IMR-90 (cell line): ENCODE measurements around the gene WWC2. TPM values are rescaled to one million over a fixed set of nuclear protein-coding genes. Genes with fewer than 3 reads are reported as not detected.

Experiments used
- ATAC-seq: fragments of 200-7000 bp; cut with Tn5 transposase; 2 replicates; pipeline ENCODE4 v1.9.1; 2020; ENCODE audit warnings: low read depth, mild to moderate bottlenecking, moderate library complexity
- BruUV-seq: library from RNA; stranded (reverse); fragments of 400-500 nt; replicated peaks from 2 replicates; lab custom pipeline; 2021; lab: Mats Ljungman, UMichigan
- CTCF ChIA-PET: fragments of 300-600 bp; formaldehyde crosslinking; extraction: SDS; loops from one replicate; lab custom pipeline; 2021; ENCODE audit warnings: antibody characterized with exemption; lab: Yijun Ruan, JAX
- POLR2A ChIA-PET: fragments of 300-600 bp; sonication (Branson Sonifier 250); formaldehyde crosslinking; loops from one replicate; lab custom pipeline; 2022; ENCODE audit warnings: antibody characterized with exemption; ENCODE audit not compliant: unreplicated experiment; lab: Charles Lee
- DNase-seq: peaks from one replicate; pipeline ENCODE4 v3.0.0; 2013
- H2AFZ ChIP-seq: replicated peaks from 2 replicates; pipeline ENCODE3; 2013; ENCODE audit warnings: low read length, mild to moderate bottlenecking; ENCODE audit not compliant: poor library complexity
- H2AK5ac ChIP-seq: 2 replicates; pipeline ENCODE4 v1.6.1; 2013; ENCODE audit warnings: low read depth, low read length, inconsistent platforms
- H2AK9ac ChIP-seq: replicated peaks from 2 replicates; pipeline ENCODE3; 2013; ENCODE audit warnings: mild to moderate bottlenecking, low read depth, low read length, moderate library complexity; ENCODE audit not compliant: poor library complexity
- H2BK120ac ChIP-seq: 2 replicates; pipeline ENCODE4 v1.6.1; 2013; ENCODE audit warnings: low read depth, low read length, inconsistent platforms
- H2BK15ac ChIP-seq: 3 replicates; pipeline ENCODE4 v1.6.1; 2013; ENCODE audit warnings: low read depth, low read length, inconsistent platforms
- H2BK20ac ChIP-seq: 2 replicates; pipeline ENCODE4 v1.6.1; 2013; ENCODE audit warnings: low read depth, mild to moderate bottlenecking, inconsistent platforms, low read length, moderate library complexity
- H2BK5ac ChIP-seq: 2 replicates; pipeline ENCODE4 v1.6.1; 2013; ENCODE audit warnings: mild to moderate bottlenecking, low read depth, low read length, inconsistent platforms; ENCODE audit not compliant: poor library complexity, severe bottlenecking
- H3K14ac ChIP-seq: replicated peaks from 2 replicates; pipeline ENCODE4 v1.6.1; 2013; ENCODE audit warnings: low read depth, low read length, inconsistent platforms
- H3K18ac ChIP-seq: 2 replicates; pipeline ENCODE4 v1.6.1; 2013; ENCODE audit warnings: low read depth, low read length, control low read depth
- H3K23ac ChIP-seq: 2 replicates; pipeline ENCODE4 v1.6.1; 2013; ENCODE audit warnings: low read depth, low read length, inconsistent platforms
- H3K27ac ChIP-seq: 2 replicates; pipeline ENCODE4 v1.5.1; 2013; ENCODE audit warnings: mild to moderate bottlenecking, control low read depth, low read length; ENCODE audit not compliant: insufficient read depth
- H3K27me3 ChIP-seq: 2 replicates; pipeline ENCODE4 v1.6.1; 2013; ENCODE audit warnings: low read length; ENCODE audit not compliant: control insufficient read depth, insufficient read depth
- H3K36me3 ChIP-seq: 2 replicates; pipeline ENCODE4 v1.6.1; 2013; ENCODE audit warnings: low read length, mixed read lengths; ENCODE audit not compliant: control insufficient read depth, insufficient read depth
- H3K4ac ChIP-seq: 2 replicates; pipeline ENCODE4 v1.6.1; 2013; ENCODE audit warnings: low read depth, low read length, inconsistent platforms
- H3K4me1 ChIP-seq: 2 replicates; pipeline ENCODE4 v1.6.1; 2013; ENCODE audit warnings: low read length, mixed read lengths; ENCODE audit not compliant: control insufficient read depth, insufficient read depth
- H3K4me2 ChIP-seq: 2 replicates; pipeline ENCODE4 v1.6.1; 2013; ENCODE audit warnings: low read depth, mild to moderate bottlenecking, control low read depth, low read length, moderate library complexity
- H3K4me3 ChIP-seq: 2 replicates; pipeline ENCODE4 v1.5.1; 2013; ENCODE audit warnings: low read depth, mild to moderate bottlenecking, control low read depth, low read length, moderate library complexity; ENCODE audit not compliant: insufficient read depth
- H3K56ac ChIP-seq: 2 replicates; pipeline ENCODE4 v1.6.1; 2013; ENCODE audit warnings: low read length, inconsistent platforms; ENCODE audit not compliant: insufficient read depth; ENCODE audit errors: extremely low read depth
- H3K79me1 ChIP-seq, 2 experiments: 2 replicates each; pipeline ENCODE4 v1.6.1; 2013; ENCODE audit warnings: low read length in 2 of 2, inconsistent platforms in 1 of 2, low read depth in 1 of 2
- H3K9ac ChIP-seq: 2 replicates; pipeline ENCODE4 v1.6.1; 2013; ENCODE audit warnings: low read depth, low read length, control low read depth
- H3K9me1 ChIP-seq: 2 replicates; pipeline ENCODE4 v1.6.1; 2013; ENCODE audit warnings: low read length, inconsistent platforms; ENCODE audit not compliant: insufficient read depth
- H3K9me3 ChIP-seq: 2 replicates; pipeline ENCODE4 v1.6.1; 2013; ENCODE audit warnings: low read length; ENCODE audit not compliant: control insufficient read depth, insufficient read depth
- H4K20me1 ChIP-seq: 2 replicates; pipeline ENCODE4 v1.6.1; 2013; ENCODE audit warnings: low read length, inconsistent platforms; ENCODE audit not compliant: insufficient read depth
- H4K5ac ChIP-seq: 2 replicates; pipeline ENCODE4 v1.6.1; 2013; ENCODE audit warnings: mild to moderate bottlenecking, low read depth, low read length, control low read depth
- H4K8ac ChIP-seq, 2 experiments: 2 replicates each; pipeline ENCODE4 v1.6.1; 2013; ENCODE audit warnings: low read depth in 2 of 2, low read length in 2 of 2, control low read depth in 1 of 2, inconsistent platforms in 1 of 2
- H4K91ac ChIP-seq: 2 replicates; pipeline ENCODE4 v1.6.1; 2013; ENCODE audit warnings: low read depth, low read length, inconsistent platforms; ENCODE audit not compliant: insufficient read depth
- BHLHE40 ChIP-seq: fragments of 150-350 bp; IDR thresholded peaks from 2 replicates; pipeline ENCODE4 v1.6.1; 2016; ENCODE audit warnings: mild to moderate bottlenecking, low read depth, low read length
- CHD1 ChIP-seq: IDR thresholded peaks from 2 replicates; pipeline ENCODE4 v1.6.1; 2012; ENCODE audit warnings: low read depth, low read length, improper control_type of control experiment
- FOS ChIP-seq: fragments of 150-350 bp; IDR thresholded peaks from 2 replicates; pipeline ENCODE4 v1.6.1; 2016; ENCODE audit warnings: low read depth, low read length
- MAFK ChIP-seq: IDR thresholded peaks from 2 replicates; pipeline ENCODE4 v1.6.1; 2012; ENCODE audit warnings: low read depth, low read length, improper control_type of control experiment
- MAZ ChIP-seq: IDR thresholded peaks from 2 replicates; pipeline ENCODE4 v1.6.1; 2012; ENCODE audit warnings: low read depth, mild to moderate bottlenecking, low read length, improper control_type of control experiment, moderate library complexity, borderline replicate concordance
- POLR2A ChIP-seq: IDR thresholded peaks from 2 replicates; pipeline ENCODE4 v1.6.1; 2012; ENCODE audit warnings: mild to moderate bottlenecking, low read depth, low read length
- RCOR1 ChIP-seq: IDR thresholded peaks from 2 replicates; pipeline ENCODE4 v1.6.1; 2012; ENCODE audit warnings: mild to moderate bottlenecking, low read length, improper control_type of control experiment; ENCODE audit not compliant: insufficient replicate concordance
- RFX5 ChIP-seq: IDR thresholded peaks from 2 replicates; pipeline ENCODE4 v1.8.0; 2012; ENCODE audit warnings: low read depth, mild to moderate bottlenecking, low read length, moderate library complexity
- USF2 ChIP-seq: fragments of 150-350 bp; IDR thresholded peaks from 2 replicates; pipeline ENCODE4 v1.6.1; 2017; ENCODE audit warnings: mild to moderate bottlenecking, antibody characterized with exemption, low read length, low read depth
- WGBS, 2 experiments: methylation state at CpG; one replicate each; pipeline versions ENCODE4 v1.1.5 to v1.1.7; 2013; ENCODE audit warnings: missing lambda C conversion rate in 2 of 2; ENCODE audit not compliant: insufficient read length in 1 of 2; ENCODE audit errors: extremely low coverage in 2 of 2; 5-methylcytosine and 5-hydroxymethylcytosine counted together
- dilution Hi-C: fragments of 300-500 bp; cut with HindIII; formaldehyde crosslinking; loops from one replicate; pipeline ENCODE4 v1.14.3; 2018; ENCODE audit warnings: low sequenced_read_pairs; ENCODE audit not compliant: unreplicated experiment
- in situ Hi-C: fragments of 300-500 bp; cut with MboI; formaldehyde crosslinking; loops from 3 replicates; pipeline ENCODE4 v1.14.3; 2019; ENCODE audit warnings: low sequenced_read_pairs, inconsistent platforms, mixed read lengths
- intact Hi-C: fragments of 100-400 bp; cut with micrococcal nuclease; formaldehyde crosslinking; loops from 2 replicates; pipeline ENCODE4 v1.10.0; 2022
- polyA plus RNA-seq, 3 experiments: library from polyadenylated mRNA; depleted of rRNA; stranded (reverse); fragments of >200 nt; gene quantifications; 2 replicates each; pipeline ENCODE4 v1.2.3, GENCODE V29; 2012; ENCODE audit warnings: low replicate concordance in 1 of 3
- total RNA-seq: library from RNA; depleted of rRNA; stranded (reverse); fragments of >200 nt; gene quantifications from 2 replicates; pipeline ENCODE4 v1.2.3, GENCODE V29; 2012
- TF ChIP-seq, protein P1 (sequence below): fragments of 150-350 bp; IDR thresholded peaks from 2 replicates; pipeline ENCODE4 v1.6.1; 2016; ENCODE audit warnings: low read depth, mild to moderate bottlenecking, low read length, moderate library complexity, borderline replicate concordance
- TF ChIP-seq, protein P2 (sequence below): conservative IDR thresholded peaks from 2 replicates; pipeline ENCODE4 v1.5.1; 2012; ENCODE audit warnings: mild to moderate bottlenecking, low read depth, low read length, improper control_type of control experiment

Gene WWC2
- total and polyA plus RNA-seq, 2 of the 4 experiments (the other 2 are of a cell fraction): 26.6 to 27.4 TPM

DNA sequence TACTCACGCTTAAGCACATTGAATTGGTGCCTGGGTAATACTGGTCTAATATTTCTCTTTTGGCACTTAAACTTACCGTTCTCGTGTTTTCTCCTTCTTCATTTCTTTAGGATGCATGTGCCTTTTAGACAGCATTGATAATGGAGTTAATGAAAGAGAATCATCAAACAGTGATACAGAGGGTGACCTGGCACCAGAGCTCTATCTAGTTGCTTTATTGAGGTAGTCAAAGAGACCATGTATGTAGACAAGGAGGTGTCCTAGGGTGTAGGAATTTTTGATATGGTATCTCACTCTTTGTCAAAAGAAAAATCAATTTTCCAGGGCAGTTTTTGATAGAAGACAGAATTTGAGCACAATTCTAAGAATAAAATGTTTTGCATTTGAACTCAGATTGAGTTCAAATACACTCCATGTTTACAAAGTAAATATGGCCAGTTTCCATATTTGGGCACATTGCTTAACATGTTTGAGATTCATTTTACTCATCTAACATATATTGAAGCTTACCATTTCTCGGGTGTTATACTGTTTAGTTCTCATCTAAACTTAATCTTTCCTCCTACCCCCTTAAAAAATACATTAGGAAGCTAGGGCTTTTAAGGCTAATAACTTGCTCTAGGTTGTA lies 92.0 kb downstream of the WWC2 start:
- ATAC-seq (no peak), DNase-seq (no peak)
- H2BK120ac ChIP-seq: no peak overlapping the region
- H3K9ac ChIP-seq: no peak overlapping the region
- no TSS peak for BruUV-seq
- H3K4me3 ChIP-seq: no peak overlapping the region
- dilution Hi-C loops: no loop called here
- no peak for TF ChIP-seq RCOR1
- TF ChIP-seq, protein P1, sequence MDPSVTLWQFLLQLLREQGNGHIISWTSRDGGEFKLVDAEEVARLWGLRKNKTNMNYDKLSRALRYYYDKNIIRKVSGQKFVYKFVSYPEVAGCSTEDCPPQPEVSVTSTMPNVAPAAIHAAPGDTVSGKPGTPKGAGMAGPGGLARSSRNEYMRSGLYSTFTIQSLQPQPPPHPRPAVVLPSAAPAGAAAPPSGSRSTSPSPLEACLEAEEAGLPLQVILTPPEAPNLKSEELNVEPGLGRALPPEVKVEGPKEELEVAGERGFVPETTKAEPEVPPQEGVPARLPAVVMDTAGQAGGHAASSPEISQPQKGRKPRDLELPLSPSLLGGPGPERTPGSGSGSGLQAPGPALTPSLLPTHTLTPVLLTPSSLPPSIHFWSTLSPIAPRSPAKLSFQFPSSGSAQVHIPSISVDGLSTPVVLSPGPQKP: no peak
- TF ChIP-seq, protein P2, sequence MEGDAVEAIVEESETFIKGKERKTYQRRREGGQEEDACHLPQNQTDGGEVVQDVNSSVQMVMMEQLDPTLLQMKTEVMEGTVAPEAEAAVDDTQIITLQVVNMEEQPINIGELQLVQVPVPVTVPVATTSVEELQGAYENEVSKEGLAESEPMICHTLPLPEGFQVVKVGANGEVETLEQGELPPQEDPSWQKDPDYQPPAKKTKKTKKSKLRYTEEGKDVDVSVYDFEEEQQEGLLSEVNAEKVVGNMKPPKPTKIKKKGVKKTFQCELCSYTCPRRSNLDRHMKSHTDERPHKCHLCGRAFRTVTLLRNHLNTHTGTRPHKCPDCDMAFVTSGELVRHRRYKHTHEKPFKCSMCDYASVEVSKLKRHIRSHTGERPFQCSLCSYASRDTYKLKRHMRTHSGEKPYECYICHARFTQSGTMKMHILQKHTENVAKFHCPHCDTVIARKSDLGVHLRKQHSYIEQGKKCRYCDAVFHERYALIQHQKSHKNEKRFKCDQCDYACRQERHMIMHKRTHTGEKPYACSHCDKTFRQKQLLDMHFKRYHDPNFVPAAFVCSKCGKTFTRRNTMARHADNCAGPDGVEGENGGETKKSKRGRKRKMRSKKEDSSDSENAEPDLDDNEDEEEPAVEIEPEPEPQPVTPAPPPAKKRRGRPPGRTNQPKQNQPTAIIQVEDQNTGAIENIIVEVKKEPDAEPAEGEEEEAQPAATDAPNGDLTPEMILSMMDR: no peak
- TF ChIP-seq BHLHE40: no peak
- TF ChIP-seq FOS: no peak
- no peak for TF ChIP-seq USF2
- no peak for TF ChIP-seq RFX5
- TF ChIP-seq MAZ: no peak
- TF ChIP-seq POLR2A: no peak
- no peak for TF ChIP-seq CHD1
- TF ChIP-seq MAFK: no peak
- intact Hi-C loops: no loop called here
- H4K8ac ChIP-seq: no peak overlapping the region
- no peaks in the 10 kb centered on the region for H3K9me3 ChIP-seq
- H3K27me3 ChIP-seq: no peaks in the 10 kb centered on the region
- H2BK15ac ChIP-seq: no peak overlapping the region
- peaks cover 19% of the 10 kb centered on the region; the same call in 1 of the 2 replicates for H4K20me1 ChIP-seq
- no peak overlapping the region for H2AK9ac ChIP-seq
- no peak overlapping the region for H3K18ac ChIP-seq
- no peak overlapping the region for H3K23ac ChIP-seq
- no peak overlapping the region for H3K4me2 ChIP-seq
- peaks cover 5% of the 10 kb centered on the region; the same call in 1 of the 2 replicates for H3K36me3 ChIP-seq
- H3K79me1 ChIP-seq: peaks cover 36 to 58% of the 10 kb centered on the region in 2 experiments
- H2AK5ac ChIP-seq: no peak overlapping the region
- ChIA-PET CTCF (no interaction called here), POLR2A (no interaction called here)
- H3K14ac ChIP-seq: no peak overlapping the region
- H3K9me1 ChIP-seq: peaks cover 3% of the 10 kb centered on the region; the same call in 1 of the 2 replicates
- no CpG with 5 or more reads among the region's 4 CpGs for WGBS, 2 experiments
- H4K91ac ChIP-seq: no peak overlapping the region
- in situ Hi-C loops: no loop called here
- H2AFZ ChIP-seq: no peak overlapping the region
- no peak overlapping the region for H2BK20ac ChIP-seq
- H2BK5ac ChIP-seq: no peak overlapping the region
- no peak overlapping the region for H3K4ac ChIP-seq
- no peak overlapping the region for H4K5ac ChIP-seq
- H3K27ac ChIP-seq: no peak overlapping the region
- peaks cover 3% of the 10 kb centered on the region; the same call in 1 of the 2 replicates for H3K4me1 ChIP-seq
- H3K56ac ChIP-seq: no peak overlapping the region
